Stimulated activated CD4-positive, alpha-beta T cell treated with anti-CD3 and anti-CD28 coated beads, Interleukin-12 subunit alpha, Interleukin-12 subunit beta, amount 100 ng/mL, for 24 hours (primary cell): Measurements from ENCODE around the gene SLC22A24.
"Not testable (repeated sequence)": the region's sequence is repeated elsewhere in the genome, so short reads cannot be mapped to it uniquely, and the experiment has no call there.

Experiments used
- DNase-seq, 2 experiments: peaks; one replicate each; pipeline ENCODE4 v3.0.0-alpha.2; 2020; ENCODE audit warnings: low read depth in 2 of 2

Gene SLC22A24, protein sequence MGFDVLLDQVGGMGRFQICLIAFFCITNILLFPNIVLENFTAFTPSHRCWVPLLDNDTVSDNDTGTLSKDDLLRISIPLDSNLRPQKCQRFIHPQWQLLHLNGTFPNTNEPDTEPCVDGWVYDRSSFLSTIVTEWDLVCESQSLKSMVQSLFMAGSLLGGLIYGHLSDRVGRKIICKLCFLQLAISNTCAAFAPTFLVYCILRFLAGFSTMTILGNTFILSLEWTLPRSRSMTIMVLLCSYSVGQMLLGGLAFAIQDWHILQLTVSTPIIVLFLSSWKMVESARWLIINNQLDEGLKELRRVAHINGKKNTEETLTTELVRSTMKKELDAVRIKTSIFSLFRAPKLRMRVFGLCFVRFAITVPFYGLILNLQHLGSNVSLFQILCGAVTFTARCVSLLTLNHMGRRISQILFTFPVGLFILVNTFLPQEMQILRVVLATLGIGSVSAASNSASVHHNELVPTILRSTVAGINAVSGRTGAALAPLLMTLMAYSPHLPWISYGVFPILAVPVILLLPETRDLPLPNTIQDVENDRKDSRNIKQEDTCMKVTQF

DNA sequence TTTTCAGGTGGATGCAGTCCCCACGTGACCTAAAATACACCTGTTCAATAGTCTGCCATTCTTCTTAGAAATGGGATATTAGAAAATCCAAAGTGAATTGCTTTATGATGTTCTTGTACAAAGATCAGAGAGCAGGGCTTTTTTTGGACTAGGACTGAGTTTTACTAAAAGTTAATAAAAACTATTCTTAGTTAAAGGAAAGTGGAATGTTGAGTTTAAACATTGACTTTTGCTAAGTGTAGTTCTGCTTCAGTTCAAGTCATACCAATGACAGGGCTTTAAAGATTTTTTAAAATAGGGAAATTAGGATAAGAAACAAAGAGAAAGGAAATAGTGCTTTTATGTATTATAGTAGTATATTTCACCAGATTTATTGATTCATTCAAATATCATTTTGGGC is at the start of gene SLC22A24:
Gene SLC22A24 (minus strand): TSS at position 101 of the 400 bp plus-strand sequence. CDS start 442 bp downstream, outside the sequence.
- DNase-seq = no peak

DNA sequence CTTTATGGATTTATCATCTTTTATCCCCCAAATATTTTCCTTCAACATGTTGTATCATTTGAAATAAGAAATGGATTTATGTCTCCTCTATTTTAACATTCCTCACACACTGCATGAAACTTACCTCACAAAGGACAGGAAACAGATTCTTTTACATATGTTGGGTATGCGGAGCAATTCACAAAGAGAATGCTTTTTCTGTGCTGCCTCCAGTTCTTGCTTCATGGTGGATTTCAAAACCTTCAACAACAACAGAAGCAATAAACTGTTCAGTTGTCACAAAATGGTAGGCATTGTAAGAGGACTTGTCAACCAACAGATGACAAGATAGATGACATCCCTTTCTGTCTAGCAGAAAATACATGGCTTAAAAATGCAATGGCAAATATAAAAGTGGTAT is 36.5 kb upstream of the SLC22A24 start:
- no peak for DNase-seq

DNA sequence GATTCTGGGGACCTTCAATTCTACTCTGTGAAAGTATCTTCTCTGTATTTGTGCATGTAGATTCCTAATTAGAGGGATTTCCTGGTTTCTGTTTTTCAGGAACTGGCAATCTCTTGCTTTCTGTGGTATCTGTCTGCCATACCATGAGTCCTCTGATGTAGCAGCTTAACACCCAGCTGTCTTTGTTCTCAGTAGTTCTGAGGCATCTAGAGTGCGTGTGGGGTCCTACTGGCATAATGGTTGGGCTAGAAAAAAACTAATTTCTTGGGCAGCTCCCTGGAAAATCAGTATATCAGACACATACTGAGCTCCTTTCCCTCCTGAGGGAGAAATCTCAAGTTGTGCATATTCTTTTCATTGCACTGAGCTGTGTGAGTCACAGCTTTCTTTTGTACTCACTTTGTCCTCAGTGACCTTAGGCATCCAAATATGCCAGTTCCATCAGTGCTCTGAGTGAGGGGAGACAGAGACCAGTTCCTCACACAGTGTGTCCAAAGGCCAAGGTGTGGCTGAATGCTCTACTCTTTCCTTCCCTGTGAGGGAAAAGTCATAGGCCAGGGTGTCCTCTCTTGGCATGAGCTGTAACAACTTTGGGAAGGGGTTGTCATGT is 35.5 kb upstream of the SLC22A24 start:
- no peak for DNase-seq

DNA sequence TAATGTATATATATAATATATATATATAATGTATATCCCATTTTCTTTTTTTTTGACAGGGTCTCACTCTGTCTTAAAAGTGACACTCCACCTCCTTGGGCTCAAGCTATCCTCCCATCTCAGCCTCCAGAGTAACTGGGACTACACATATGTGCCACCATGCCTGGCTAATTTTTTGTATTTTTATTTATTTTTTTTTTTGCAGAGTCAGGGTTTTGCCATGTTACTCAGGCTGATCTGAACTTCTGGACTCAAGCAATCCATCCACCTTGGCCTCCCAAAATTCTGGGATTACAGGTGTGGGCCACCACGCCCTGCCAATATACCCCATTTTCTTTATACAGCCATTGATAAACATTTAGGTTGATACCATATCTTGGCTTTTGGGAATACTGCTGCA is 33.9 kb upstream of the SLC22A24 start:
- DNase-seq = no peak

DNA sequence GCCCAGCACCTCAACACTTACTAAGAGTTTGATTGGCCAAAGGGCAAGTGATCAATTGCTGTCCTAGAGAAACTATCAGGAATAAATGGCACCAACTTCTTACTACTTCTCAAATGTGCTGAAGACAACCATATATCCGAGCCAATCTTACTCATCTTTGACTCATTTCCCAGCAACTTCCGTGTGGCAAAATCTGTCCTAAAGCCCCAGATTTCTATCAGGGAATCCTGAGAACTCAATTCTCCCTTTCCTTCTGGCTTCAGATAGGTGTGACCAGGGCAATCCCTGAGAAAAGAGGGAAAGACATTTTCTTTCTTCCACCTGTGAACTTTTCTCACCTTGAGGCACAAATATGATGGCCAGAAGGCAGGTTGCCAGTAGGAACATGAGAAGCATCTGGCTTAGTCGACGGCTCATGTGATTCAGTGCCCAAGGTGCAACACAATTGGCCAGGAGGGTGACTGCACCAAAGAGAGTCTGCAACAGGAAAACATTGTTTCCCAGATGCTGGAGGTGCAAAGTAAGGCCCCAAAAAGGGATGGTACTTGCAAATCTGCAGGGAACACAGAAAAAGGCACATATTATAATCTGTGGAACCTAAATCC is 21.8 kb upstream of the SLC22A24 start:
- no peak for DNase-seq

DNA sequence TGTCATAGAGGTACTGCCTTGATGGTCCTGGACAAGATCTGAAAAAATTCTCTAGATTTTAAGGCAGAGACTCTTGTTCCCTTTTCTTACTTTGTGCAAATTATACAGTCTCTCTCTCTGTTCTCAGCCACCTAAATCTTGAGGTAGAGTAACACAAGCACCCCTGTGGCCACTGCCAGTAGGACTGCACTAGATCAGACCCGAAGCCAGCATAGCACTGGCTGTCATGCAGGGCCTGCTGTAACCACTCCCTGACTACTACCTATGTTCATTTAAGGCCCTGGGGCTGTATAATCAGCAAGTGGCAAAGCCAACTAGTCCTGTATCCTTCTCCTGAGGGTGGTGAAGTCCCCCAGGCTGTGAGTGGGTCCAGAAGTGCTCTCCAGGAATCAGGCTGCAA is 11.8 kb upstream of the SLC22A24 start:
- no peak for DNase-seq

DNA sequence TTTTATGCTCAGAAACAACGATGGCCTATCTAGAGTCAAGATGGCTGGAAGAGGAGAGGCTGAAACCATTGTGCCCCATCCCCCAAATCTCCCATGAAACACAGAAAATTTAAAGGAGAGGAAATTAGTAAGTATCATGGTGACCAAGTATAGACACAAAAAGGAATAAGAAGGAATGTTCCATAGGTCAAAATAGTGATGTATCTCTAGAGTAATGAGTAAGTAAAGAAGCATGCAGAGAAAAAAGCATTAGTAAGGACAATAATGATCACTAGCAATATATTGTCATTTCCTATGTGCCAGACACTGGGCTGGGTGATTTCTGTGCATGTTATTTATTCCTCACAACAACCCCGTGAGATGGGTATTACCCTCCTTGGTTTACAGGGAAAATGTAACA is 2.6 kb upstream of the SLC22A24 start:
- DNase-seq = no peak

DNA sequence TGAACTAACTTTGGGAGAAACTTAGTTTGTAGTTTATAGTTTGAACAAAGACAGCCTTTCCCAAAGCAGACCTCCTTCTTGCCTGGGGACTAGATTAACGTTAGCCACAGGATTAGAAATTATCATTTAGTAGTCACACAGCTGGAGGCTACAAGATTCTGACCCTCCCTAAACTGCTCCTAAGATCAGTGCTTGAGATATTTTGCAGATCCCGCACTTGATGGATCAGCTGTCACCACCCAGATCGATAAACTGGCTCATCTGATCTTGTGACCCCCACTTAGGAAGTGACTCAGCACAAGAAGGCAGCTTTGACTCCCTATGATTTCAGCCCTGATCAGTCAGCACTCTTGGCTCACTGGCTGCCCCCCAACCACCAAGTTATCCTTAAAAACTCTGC is 1.6 kb downstream of the SLC22A24 start:
- DNase-seq = no peak

DNA sequence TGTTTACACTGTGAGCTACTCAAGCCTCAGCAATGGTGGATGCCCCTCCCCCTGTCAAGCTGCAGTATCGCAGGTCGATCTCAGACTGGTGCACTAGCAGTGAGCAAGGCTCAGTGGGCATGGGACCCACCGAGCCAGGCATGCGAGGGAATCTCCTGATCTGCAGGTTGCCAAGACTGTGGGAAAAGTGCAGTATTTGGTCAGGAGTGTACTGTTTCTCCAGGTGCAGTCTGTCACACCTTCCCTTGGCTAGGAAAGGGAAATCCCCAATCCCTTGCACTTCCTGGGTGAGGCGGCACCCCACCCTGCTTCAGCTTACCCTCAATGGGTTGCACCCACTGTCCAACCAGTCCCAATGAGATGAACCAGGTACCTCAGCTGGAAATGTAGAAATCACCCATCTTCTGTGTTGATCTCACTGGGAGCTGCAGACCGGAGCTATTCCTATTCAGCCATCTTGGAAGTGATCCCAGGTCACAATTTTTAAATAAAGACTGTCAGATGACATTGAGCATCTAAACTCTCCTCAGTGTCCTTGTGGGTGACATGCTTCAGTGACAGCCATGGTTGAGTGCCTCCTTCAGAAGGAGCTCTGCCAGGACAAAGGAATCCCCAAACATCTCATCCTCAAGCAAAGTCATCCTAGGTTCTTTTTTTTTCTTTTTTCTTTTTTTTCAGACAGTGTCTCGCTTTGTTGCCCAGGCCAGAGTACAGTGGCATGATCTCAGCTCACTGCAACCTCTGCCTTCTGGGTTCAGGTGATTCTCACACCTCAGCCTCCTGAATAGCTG is 10.8 kb downstream of the SLC22A24 start:
- no peak for DNase-seq

DNA sequence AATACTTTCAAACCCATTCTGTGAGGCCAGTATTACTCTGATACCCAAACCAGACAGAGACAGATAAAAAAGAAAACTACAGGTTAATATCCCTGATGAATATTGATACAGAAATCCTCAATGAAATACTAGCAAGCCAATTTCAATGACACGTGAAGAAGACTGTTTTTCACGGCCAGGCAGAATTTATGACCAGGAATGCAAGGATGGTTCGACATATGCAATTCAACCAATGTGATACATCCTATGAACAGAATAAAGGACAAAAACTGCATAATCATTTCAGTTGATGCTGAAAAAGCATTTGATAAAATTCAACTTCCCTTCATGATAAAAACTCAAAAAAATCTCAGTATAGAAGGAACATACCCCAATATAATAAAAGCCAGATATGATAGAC is 44.5 kb downstream of the SLC22A24 start:
- no peak for DNase-seq

DNA sequence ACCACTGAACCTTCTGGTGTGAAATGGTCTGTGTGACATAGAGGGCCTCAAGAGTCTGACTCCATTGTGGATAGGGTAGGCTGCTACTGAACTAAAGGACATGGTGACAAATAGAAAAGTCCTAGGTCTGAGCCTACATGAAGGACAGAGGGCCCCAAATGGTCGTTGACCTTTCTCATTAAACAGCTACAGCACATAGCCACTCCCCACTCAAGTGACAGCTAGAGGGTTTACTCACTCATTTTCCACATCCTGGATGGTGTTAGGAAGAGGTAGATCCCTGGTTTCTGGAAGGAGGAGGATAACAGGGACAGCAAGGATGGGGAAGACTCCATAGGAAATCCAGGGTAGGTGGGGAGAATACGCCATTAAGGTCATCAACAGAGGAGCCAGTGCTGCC is 63.3 kb downstream of the SLC22A24 start:
- DNase-seq = no peak

DNA sequence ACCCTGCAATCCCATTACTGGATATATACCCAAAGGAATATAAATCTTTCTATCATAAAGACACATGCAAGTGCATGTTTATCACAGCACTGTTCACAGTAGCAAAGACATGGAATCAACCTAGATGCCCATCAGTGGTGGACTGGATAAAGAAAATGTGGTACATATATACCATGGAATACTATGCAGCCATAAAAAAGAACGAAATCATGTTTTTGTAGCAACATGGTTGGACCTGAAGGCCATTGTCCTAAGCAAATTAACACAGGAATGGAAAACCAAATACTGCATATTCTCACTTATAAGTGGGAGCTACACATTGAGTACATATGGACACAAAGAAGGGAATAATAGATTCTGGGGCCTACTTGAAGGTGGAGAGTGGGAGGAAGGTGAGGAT is 97.8 kb downstream of the SLC22A24 start:
- not testable (repeated sequence) for DNase-seq

DNA sequence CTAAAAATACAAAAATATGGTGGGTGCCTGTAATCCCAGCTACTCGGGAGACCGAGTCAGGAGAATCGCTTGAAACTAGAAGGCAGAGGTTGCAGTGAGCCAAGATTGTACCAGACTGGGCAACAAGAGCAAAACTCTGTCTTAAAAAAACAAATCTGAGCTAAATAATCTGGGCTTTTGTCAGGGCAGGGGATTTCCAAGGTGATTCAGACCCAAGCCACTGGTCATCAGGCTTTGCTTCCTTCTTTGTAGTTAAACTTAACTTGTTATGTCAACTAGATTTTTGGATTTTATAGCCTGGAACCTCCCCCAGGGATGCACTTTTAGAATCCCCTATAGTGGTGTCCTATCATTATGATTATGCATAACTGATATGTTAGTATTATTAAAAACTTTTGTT is 101.4 kb downstream of the SLC22A24 start:
- no peak for DNase-seq

DNA sequence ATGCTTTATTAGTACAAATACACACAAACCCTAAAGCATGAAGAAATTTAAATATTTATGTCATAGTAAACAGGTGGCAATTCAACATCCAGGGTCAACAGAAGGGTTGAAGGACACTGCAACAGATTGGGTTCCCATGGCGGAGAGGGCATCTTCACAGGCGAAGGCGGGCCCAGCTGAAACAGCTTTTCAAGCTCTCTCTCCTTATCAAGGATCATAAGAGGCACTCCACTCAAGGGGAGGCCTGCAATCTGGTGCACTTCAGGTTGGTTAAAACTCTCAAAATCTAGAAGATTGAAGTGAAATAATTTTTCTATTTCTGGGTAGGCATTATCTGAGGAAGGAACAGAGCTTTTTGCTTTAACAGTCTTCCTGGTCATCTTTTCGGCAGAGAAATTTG is 111.6 kb downstream of the SLC22A24 start:
- DNase-seq = no peak
